Activated naive CD8-positive, alpha-beta T cell treated with anti-CD3 and anti-CD28 coated beads, Interleukin-2, amount 10 ng/mL, durations not matched to agents 7 days and 5 days (primary cell): ENCODE results near the gene CCNL2. TPM values are rescaled to one million over a fixed set of nuclear protein-coding genes. Genes with fewer than 3 reads are reported as not detected.
"Not testable (repeated sequence)": the region's sequence is repeated elsewhere in the genome, so short reads cannot be mapped to it uniquely, and the experiment has no call there.

Experiments used
- ATAC-seq: fragments of 150-1000 bp; cut with Tn5 transposase; one replicate; pipeline ENCODE4 v1.10.0; 2021; ENCODE audit warnings: low read depth, moderate library complexity
- POLR2A ChIA-PET: fragments of 350-600 bp; sonication (Branson Sonifier 250); formaldehyde crosslinking; loops from one replicate; lab custom pipeline; 2021; ENCODE audit warnings: antibody characterized with exemption; lab: Charles Lee
- DNase-seq: peaks from one replicate; pipeline ENCODE4 v3.0.0; 2021
- H3K27ac Mint-ChIP-seq: one replicate; pipeline ENCODE4 v1.8.0; 2022; ENCODE audit warnings: mild to moderate bottlenecking, mixed read lengths
- H3K27me3 Mint-ChIP-seq: one replicate; pipeline ENCODE4 v1.8.0; 2022; ENCODE audit warnings: mild to moderate bottlenecking, moderate library complexity, mixed read lengths
- H3K36me3 Mint-ChIP-seq: one replicate; pipeline ENCODE4 v1.8.0; 2021; ENCODE audit warnings: mild to moderate bottlenecking, mixed read lengths
- H3K4me1 Mint-ChIP-seq: one replicate; pipeline ENCODE4 v1.8.0; 2021; ENCODE audit warnings: mixed read lengths
- H3K4me3 Mint-ChIP-seq: one replicate; pipeline ENCODE4 v1.8.0; 2022; ENCODE audit warnings: mild to moderate bottlenecking, moderate library complexity, mixed read lengths
- H3K9me3 Mint-ChIP-seq: one replicate; pipeline ENCODE4 v1.8.0; 2021; ENCODE audit warnings: mixed read lengths
- total RNA-seq, 2 experiments: library from RNA; stranded (reverse); gene quantifications; one replicate each; pipeline ENCODE4 v1.2.3, GENCODE V29; 2021

Gene CCNL2
- 100 to 1,000 TPM; 201 to 211 TPM for total RNA-seq

- Mint-ChIP-seq H3K27me3 (no peaks in the 10 kb centered on the region), H3K27ac (peak within 1 kb of the TSS; percentile 87), H3K4me3 (peak within 1 kb of the TSS; percentile 89), H3K36me3 (peaks cover 20% of the 10 kb centered on the region), H3K4me1 (peaks cover 29% of the 10 kb centered on the region), H3K9me3 (no peaks in the 10 kb centered on the region)
- ATAC-seq (peak; percentile 97), DNase-seq (peak; percentile 100)
- POLR2A ChIA-PET, result interaction anchor here (0.6 to 2.8 kb wide), 20 partner anchors 8 to 251 kb away, joined by 3 to 45 read pairs (median 4); partner anchors contain the start of genes ATAD3A, AURKAIP1, MRPL20 and UBE2J2
Observed at GRCh38 chr1:1399187-1399871, at the start of gene CCNL2. TSS of gene CCNL2 (minus strand) at chr1:1399335. CDS start at chr1:1399306, 29 bp downstream.

DNA sequence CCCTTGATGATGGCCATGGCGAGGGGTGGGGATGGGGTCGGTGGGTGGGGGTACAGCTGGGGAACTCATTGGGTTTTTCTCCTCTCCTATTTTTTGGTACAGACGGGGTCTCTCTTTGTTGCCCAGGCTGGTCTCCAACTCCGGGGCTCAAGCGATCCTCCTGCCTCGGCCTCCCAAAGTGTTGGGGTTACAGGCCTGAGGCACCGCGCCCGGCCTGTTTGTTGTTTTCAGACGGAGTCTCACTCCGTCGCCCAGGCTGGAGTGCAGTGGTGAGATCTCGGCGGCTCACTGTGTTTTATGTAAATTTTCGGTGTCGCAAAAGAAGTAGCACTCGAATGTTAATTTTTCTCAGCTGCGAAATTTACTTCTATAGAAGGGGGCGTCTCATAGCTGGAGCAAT lies 47.5 kb upstream of the CCNL2 start:
- H3K4me1 Mint-ChIP-seq, ATAC-seq, H3K36me3 Mint-ChIP-seq, H3K27ac Mint-ChIP-seq, H3K9me3 Mint-ChIP-seq, H3K4me3 Mint-ChIP-seq, H3K27me3 Mint-ChIP-seq, DNase-seq, POLR2A ChIA-PET: not testable (repeated sequence)

GRCh38 chr1:1442069-1442770 lies 43.1 kb upstream of the CCNL2 start:
- Mint-ChIP-seq H3K27ac (no peak overlapping the region), H3K4me1 (peaks cover 1% of the 10 kb centered on the region), H3K27me3 (peaks cover 3% of the 10 kb centered on the region), H3K4me3 (no peak overlapping the region), H3K9me3 (no peaks in the 10 kb centered on the region), H3K36me3 (no peaks in the 10 kb centered on the region)
- POLR2A ChIA-PET, result no interaction called here
- DNase-seq, result no peak
- no peak for ATAC-seq

DNA sequence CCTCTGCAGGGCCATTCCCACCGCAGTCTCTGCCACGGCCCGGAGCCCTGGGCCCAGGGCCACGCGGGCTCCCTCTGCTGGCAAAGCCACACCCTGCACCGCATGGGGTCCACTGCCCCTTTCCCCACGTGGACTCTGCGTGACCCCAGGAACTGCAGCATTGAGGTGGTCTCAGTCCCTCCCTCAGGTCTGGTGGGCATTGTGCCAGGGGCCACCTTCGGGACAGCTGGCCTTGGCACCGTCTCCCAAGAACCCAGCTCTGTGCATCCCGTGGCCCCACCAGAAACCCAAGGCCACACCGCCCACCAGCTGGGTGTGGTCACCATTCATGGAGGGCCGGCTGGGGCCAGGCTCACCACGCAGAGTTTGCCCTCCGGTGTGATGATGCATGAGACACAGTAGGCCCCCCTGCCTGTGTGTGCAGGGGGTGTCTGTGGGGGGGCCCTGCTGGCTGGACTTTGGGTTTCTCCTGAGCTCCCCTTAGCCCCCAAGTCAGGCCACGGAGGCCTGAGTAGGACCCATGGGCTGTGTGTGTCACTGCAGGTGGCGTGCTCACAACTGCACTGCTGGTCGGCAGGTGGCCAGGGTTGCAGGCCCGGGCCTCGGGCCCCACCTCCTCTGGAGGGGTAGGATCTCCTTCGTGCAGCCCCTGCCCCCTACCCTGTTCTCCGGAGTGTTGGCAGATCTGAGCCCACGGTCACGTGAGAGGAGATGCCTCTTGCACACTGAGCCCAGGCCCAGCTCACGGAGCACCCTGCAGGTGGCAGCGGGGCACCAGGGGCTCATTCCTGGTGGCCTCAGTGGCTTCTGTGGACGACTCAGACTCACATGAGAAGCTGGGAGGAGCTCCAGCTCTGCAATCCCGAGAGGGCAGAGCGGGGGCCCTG lies 42.1 kb upstream of the CCNL2 start:
- Mint-ChIP-seq H3K9me3 (no peaks in the 10 kb centered on the region), H3K27me3 (peaks cover 8% of the 10 kb centered on the region), H3K27ac (no peak overlapping the region), H3K36me3 (no peaks in the 10 kb centered on the region), H3K4me1 (peaks cover 1% of the 10 kb centered on the region), H3K4me3 (no peak overlapping the region)
- POLR2A ChIA-PET, result interaction anchor here (0.5 kb wide), 1 partner anchor 644 kb away, joined by 4 read pairs; no protein-coding TSS in a partner anchor
- peak; percentile 76 for ATAC-seq
- DNase-seq, result peak; percentile 78

GRCh38 chr1:1440262-1441001 lies 41.3 kb upstream of the CCNL2 start:
- Mint-ChIP-seq H3K4me3 (no peak overlapping the region), H3K27me3 (peaks cover 9% of the 10 kb centered on the region), H3K27ac (no peak overlapping the region), H3K9me3 (no peaks in the 10 kb centered on the region), H3K36me3 (no peaks in the 10 kb centered on the region), H3K4me1 (peaks cover 1% of the 10 kb centered on the region)
- DNase-seq (no peak), ATAC-seq (no peak)
- POLR2A ChIA-PET, result interaction anchor here (0.5 kb wide), 1 partner anchor 645 kb away, joined by 4 read pairs; no protein-coding TSS in a partner anchor

DNA sequence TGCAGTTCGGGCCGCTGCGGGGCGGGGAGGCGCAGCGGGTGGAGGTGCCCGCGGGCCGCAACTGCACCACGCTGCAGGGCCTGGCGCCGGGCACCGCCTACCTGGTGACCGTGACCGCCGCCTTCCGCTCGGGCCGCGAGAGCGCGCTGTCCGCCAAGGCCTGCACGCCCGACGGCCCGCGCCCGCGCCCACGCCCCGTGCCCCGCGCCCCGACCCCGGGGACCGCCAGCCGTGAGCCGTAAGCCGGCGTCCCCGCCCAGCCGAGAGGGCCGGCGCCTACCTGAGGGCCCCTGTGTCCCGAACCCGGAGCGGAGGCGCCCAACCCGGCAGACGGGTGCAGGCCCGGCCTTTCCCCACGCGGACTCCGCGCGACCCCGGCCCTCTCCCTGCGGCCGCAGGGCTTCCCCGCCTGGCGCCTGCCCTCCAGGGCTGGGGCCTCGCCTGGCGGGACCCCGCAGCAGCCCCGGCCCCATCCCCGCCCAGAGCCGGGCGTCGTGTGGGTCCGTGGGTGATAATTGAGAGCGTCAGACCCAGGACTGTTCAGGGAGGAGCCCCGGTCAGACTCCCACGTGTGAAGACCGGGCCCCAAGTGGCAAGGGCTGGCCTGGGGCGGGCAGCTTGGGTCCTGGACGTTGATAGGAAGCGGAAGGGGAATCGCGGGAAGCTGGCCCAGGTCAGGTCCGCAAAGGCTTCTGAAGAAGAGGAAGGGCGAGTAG lies 40.6 kb upstream of the CCNL2 start:
- Mint-ChIP-seq H3K4me1 (peaks cover 4% of the 10 kb centered on the region), H3K27ac (no peak overlapping the region), H3K4me3 (no peak overlapping the region), H3K27me3 (peaks cover 14% of the 10 kb centered on the region), H3K9me3 (no peaks in the 10 kb centered on the region), H3K36me3 (no peaks in the 10 kb centered on the region)
- DNase-seq (no peak), ATAC-seq (no peak)
- POLR2A ChIA-PET, result no interaction called here

GRCh38 chr1:1438531-1439381 lies 39.6 kb upstream of the CCNL2 start:
- no peaks in the 10 kb centered on the region for H3K36me3 Mint-ChIP-seq
- no peak overlapping the region for H3K27ac Mint-ChIP-seq
- POLR2A ChIA-PET, result no interaction called here
- H3K4me1 Mint-ChIP-seq, result peaks cover 4% of the 10 kb centered on the region
- H3K9me3 Mint-ChIP-seq, result no peaks in the 10 kb centered on the region
- peaks cover 11% of the 10 kb centered on the region for H3K27me3 Mint-ChIP-seq
- DNase-seq (no peak), ATAC-seq (no peak)
- H3K4me3 Mint-ChIP-seq, result no peak overlapping the region

DNA sequence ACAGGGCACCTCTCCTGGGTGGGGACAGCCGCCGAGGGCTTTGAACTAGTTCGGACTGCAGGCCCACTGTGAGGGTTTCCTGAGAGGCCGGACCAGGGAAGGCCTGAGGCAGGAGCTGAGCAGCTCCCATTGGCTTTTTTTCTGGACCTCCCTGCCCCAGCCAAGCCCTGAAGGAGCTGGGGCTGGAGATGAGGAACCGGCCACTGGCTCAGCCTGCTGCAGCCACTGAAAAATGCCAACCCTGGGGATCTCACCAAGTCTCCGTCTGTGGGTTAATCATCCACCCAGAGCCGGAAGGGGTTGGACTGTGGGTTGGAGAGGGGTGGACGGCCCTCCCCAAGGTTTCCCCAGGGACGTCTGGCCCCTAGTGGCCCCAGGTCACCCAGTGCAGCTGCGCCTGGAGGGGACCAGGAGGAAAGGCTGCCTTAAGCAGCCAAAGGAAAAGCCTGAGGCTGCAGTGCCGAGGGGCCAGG lies 38.8 kb upstream of the CCNL2 start:
- no peaks in the 10 kb centered on the region for H3K36me3 Mint-ChIP-seq
- POLR2A ChIA-PET, result no interaction called here
- H3K4me1 Mint-ChIP-seq, result peaks cover 4% of the 10 kb centered on the region
- no peak overlapping the region for H3K27ac Mint-ChIP-seq
- no peaks in the 10 kb centered on the region for H3K9me3 Mint-ChIP-seq
- H3K27me3 Mint-ChIP-seq, result peaks cover 11% of the 10 kb centered on the region
- ATAC-seq (no peak), DNase-seq (no peak)
- H3K4me3 Mint-ChIP-seq, result no peak overlapping the region

- ATAC-seq (no peak), DNase-seq (no peak)
- H3K9me3 Mint-ChIP-seq, result no peaks in the 10 kb centered on the region
- no peak overlapping the region for H3K4me3 Mint-ChIP-seq
- H3K4me1 Mint-ChIP-seq, result peaks cover 4% of the 10 kb centered on the region
- peaks cover 13% of the 10 kb centered on the region for H3K27me3 Mint-ChIP-seq
- no peaks in the 10 kb centered on the region for H3K36me3 Mint-ChIP-seq
- no peak overlapping the region for H3K27ac Mint-ChIP-seq
- POLR2A ChIA-PET, result no interaction called here
Observed at GRCh38 chr1:1437033-1437903, 38.1 kb upstream of the CCNL2 start.

GRCh38 chr1:1436630-1437032 lies 37.5 kb upstream of the CCNL2 start:
- ATAC-seq, result no peak
- peaks cover 4% of the 10 kb centered on the region for H3K4me1 Mint-ChIP-seq
- DNase-seq, result no peak
- no peak overlapping the region for H3K27ac Mint-ChIP-seq
- H3K9me3 Mint-ChIP-seq, result no peaks in the 10 kb centered on the region
- POLR2A ChIA-PET, result no interaction called here
- H3K4me3 Mint-ChIP-seq, result peak overlapping the region; percentile 53
- H3K36me3 Mint-ChIP-seq, result no peaks in the 10 kb centered on the region
- H3K27me3 Mint-ChIP-seq, result peaks cover 13% of the 10 kb centered on the region
